ENCODE results near the gene USP47.

GRCh38 chr11:11959601-11960000, 117.8 kb downstream of the USP47 start:
- TF ChIP-seq EZH2 (IDR thresholded peaks at IDR 0.05) = no peak
- no peak for TF ChIP-seq CTCF (IDR thresholded peaks at IDR 0.05)
- no peak for TF ChIP-seq EZH2phosphoT487 (IDR thresholded peaks at IDR 0.05)

Measured in neural progenitor cell (in vitro differentiated cells).